SH-SY5Y (cell line): ENCODE measurements around the gene APLF.

Source experiments
- GATA2 ChIP-seq: IDR thresholded peaks from 2 replicates; pipeline ENCODE4 v1.6.1; 2011; ENCODE audit warnings: mild to moderate bottlenecking, low read depth, low read length
- GATA3 ChIP-seq: IDR thresholded peaks from 2 replicates; pipeline ENCODE4 v1.6.1; 2011; ENCODE audit warnings: low read depth, mild to moderate bottlenecking, low read length, moderate library complexity

GRCh38 chr2:68561372-68561771, 94.0 kb downstream of the APLF start:
- TF ChIP-seq GATA3 (no peak), GATA2 (no peak)
